Effector memory CD4-positive, alpha-beta T cell (primary cell): ENCODE data around the gene EEFSEC.

Experiments used
- DNase-seq, 3 donors: peaks; one replicate each; pipeline ENCODE4 v3.0.0-alpha.2; 2020
- H3K27ac ChIP-seq: 2 replicates; pipeline ENCODE4 v1.7.0; 2013; ENCODE audit warnings: mild to moderate bottlenecking, low read length, moderate library complexity; ENCODE audit not compliant: insufficient read depth, poor library complexity, severe bottlenecking
- H3K27me3 ChIP-seq: replicated peaks from 2 replicates; pipeline ENCODE4 v1.7.0; 2013; ENCODE audit warnings: mild to moderate bottlenecking, low read length; ENCODE audit not compliant: insufficient read depth, control insufficient read depth, poor library complexity, severe bottlenecking
- H3K36me3 ChIP-seq: 2 replicates; pipeline ENCODE4 v1.7.0; 2013; ENCODE audit warnings: mild to moderate bottlenecking, low read length, moderate library complexity; ENCODE audit not compliant: control insufficient read depth, insufficient read depth
- H3K4me1 ChIP-seq: 2 replicates; pipeline ENCODE4 v1.7.0; 2013; ENCODE audit warnings: low read length, mild to moderate bottlenecking; ENCODE audit not compliant: control insufficient read depth, insufficient read depth, poor library complexity, severe bottlenecking
- H3K4me3 ChIP-seq: 2 replicates; pipeline ENCODE4 v1.7.0; 2013; ENCODE audit warnings: low read length, low read depth, mild to moderate bottlenecking; ENCODE audit not compliant: insufficient read depth, poor library complexity, severe bottlenecking
- H3K9me3 ChIP-seq: 2 replicates; pipeline ENCODE4 v1.7.0; 2013; ENCODE audit warnings: mild to moderate bottlenecking, low read length, moderate library complexity; ENCODE audit not compliant: control insufficient read depth

The EEFSEC gene

GRCh38 chr3:128329491-128330213 lies 176.4 kb downstream of the EEFSEC start:
- Histone ChIP-seq H3K27ac (no peak overlapping the region), H3K4me3 (no peak overlapping the region), H3K36me3 (no peaks in the 10 kb centered on the region), H3K9me3 (no peaks in the 10 kb centered on the region), H3K4me1 (no peaks in the 10 kb centered on the region), H3K27me3 (no peaks in the 10 kb centered on the region)
- no peak for DNase-seq

GRCh38 chr3:128330214-128330842 lies 177.0 kb downstream of the EEFSEC start:
- H3K27ac ChIP-seq: no peak overlapping the region
- H3K36me3 ChIP-seq: no peaks in the 10 kb centered on the region
- no peaks in the 10 kb centered on the region for H3K9me3 ChIP-seq
- no peak for DNase-seq
- H3K27me3 ChIP-seq: no peaks in the 10 kb centered on the region
- no peak overlapping the region for H3K4me3 ChIP-seq
- H3K4me1 ChIP-seq: no peaks in the 10 kb centered on the region

- DNase-seq: no peak
- no peaks in the 10 kb centered on the region for H3K27me3 ChIP-seq
- H3K27ac ChIP-seq: no peak overlapping the region
- H3K36me3 ChIP-seq: no peaks in the 10 kb centered on the region
- H3K4me3 ChIP-seq: no peak overlapping the region
- no peaks in the 10 kb centered on the region for H3K9me3 ChIP-seq
- no peaks in the 10 kb centered on the region for H3K4me1 ChIP-seq
Measured at GRCh38 chr3:128334086-128334645, 180.9 kb downstream of the EEFSEC start.

- Histone ChIP-seq H3K36me3 (no peaks in the 10 kb centered on the region), H3K4me3 (no peak overlapping the region), H3K27me3 (no peaks in the 10 kb centered on the region), H3K27ac (no peak overlapping the region), H3K4me1 (no peaks in the 10 kb centered on the region), H3K9me3 (no peaks in the 10 kb centered on the region)
- DNase-seq: no peak
Measured at GRCh38 chr3:128334766-128335165, 181.5 kb downstream of the EEFSEC start.

- H3K27ac ChIP-seq: no peak overlapping the region
- H3K27me3 ChIP-seq: no peaks in the 10 kb centered on the region
- no peaks in the 10 kb centered on the region for H3K9me3 ChIP-seq
- H3K4me1 ChIP-seq: no peaks in the 10 kb centered on the region
- no peak for DNase-seq
- H3K4me3 ChIP-seq: no peak overlapping the region
- H3K36me3 ChIP-seq: no peaks in the 10 kb centered on the region
Measured at GRCh38 chr3:128335621-128336296, 182.5 kb downstream of the EEFSEC start.

- Histone ChIP-seq H3K4me3 (no peak overlapping the region), H3K27ac (no peak overlapping the region), H3K27me3 (no peaks in the 10 kb centered on the region), H3K36me3 (peaks cover 7% of the 10 kb centered on the region), H3K4me1 (no peaks in the 10 kb centered on the region), H3K9me3 (no peaks in the 10 kb centered on the region)
- no peak for DNase-seq
Measured at GRCh38 chr3:128336337-128337156, 183.3 kb downstream of the EEFSEC start.

- no peak for DNase-seq
- Histone ChIP-seq H3K27me3 (no peaks in the 10 kb centered on the region), H3K4me3 (no peak overlapping the region), H3K4me1 (no peaks in the 10 kb centered on the region), H3K9me3 (no peaks in the 10 kb centered on the region), H3K27ac (no peak overlapping the region), H3K36me3 (peaks cover 11% of the 10 kb centered on the region)
Measured at GRCh38 chr3:128337305-128337704, 184.0 kb downstream of the EEFSEC start.

GRCh38 chr3:128338536-128339330 lies 185.5 kb downstream of the EEFSEC start:
- H3K27me3 ChIP-seq: no peaks in the 10 kb centered on the region
- H3K27ac ChIP-seq: no peak overlapping the region
- peaks cover 11% of the 10 kb centered on the region for H3K36me3 ChIP-seq
- H3K4me1 ChIP-seq: no peaks in the 10 kb centered on the region
- DNase-seq: no peak
- H3K9me3 ChIP-seq: no peaks in the 10 kb centered on the region
- no peak overlapping the region for H3K4me3 ChIP-seq

- H3K27ac ChIP-seq: no peak overlapping the region
Measured at GRCh38 chr3:128339491-128340012, 186.3 kb downstream of the EEFSEC start.

More at GRCh38 chr3:128339491-128340012, 186.3 kb downstream of the EEFSEC start:
- H3K36me3 ChIP-seq: peaks cover 11% of the 10 kb centered on the region
- no peaks in the 10 kb centered on the region for H3K9me3 ChIP-seq
- H3K4me1 ChIP-seq: no peaks in the 10 kb centered on the region
- H3K4me3 ChIP-seq: no peak overlapping the region
- H3K27me3 ChIP-seq: no peaks in the 10 kb centered on the region
- no peak for DNase-seq
